Measurements from ENCODE around the gene PRCD.

DNA sequence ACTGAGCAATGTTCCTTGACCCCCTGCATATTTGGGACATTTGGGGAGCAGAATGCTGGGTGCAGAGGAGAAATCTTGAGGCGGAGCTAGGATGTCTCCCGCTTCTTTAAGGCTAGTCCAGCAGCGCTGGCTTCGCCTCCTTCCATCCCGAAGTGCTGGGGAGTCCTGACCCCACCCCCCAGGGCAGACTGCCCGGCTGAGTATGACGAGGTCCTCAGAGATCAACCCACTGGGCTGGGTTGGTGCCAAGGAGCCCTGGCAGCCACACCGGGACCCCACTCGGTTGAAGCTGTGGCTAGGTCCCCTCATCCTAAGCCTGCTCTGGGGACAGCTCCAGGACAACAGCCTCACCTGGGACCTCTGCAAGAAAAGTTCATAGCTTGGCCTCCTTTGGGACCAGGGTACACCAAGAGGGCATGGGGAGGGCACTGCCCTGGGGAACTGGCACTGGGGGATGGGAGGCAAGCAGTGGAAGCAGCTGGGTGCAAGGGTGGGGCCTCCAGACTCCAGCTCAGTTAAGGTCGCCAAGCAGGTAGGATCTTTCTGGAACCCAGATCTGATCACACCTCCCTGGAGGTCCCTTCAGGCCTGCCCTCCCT, 49.6 kb upstream of the PRCD start:
- TF ChIP-seq TCF12 (IDR thresholded peaks at IDR 0.05): no peak
- TF ChIP-seq, protein P1, sequence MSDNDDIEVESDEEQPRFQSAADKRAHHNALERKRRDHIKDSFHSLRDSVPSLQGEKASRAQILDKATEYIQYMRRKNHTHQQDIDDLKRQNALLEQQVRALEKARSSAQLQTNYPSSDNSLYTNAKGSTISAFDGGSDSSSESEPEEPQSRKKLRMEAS (IDR thresholded peaks at IDR 0.05; ENCODE audit: low read depth): no peak
- no peak for TF ChIP-seq YY1 (IDR thresholded peaks at IDR 0.05; ENCODE audit: low read depth)
- TF ChIP-seq, protein P2, sequence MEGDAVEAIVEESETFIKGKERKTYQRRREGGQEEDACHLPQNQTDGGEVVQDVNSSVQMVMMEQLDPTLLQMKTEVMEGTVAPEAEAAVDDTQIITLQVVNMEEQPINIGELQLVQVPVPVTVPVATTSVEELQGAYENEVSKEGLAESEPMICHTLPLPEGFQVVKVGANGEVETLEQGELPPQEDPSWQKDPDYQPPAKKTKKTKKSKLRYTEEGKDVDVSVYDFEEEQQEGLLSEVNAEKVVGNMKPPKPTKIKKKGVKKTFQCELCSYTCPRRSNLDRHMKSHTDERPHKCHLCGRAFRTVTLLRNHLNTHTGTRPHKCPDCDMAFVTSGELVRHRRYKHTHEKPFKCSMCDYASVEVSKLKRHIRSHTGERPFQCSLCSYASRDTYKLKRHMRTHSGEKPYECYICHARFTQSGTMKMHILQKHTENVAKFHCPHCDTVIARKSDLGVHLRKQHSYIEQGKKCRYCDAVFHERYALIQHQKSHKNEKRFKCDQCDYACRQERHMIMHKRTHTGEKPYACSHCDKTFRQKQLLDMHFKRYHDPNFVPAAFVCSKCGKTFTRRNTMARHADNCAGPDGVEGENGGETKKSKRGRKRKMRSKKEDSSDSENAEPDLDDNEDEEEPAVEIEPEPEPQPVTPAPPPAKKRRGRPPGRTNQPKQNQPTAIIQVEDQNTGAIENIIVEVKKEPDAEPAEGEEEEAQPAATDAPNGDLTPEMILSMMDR (IDR thresholded peaks at IDR 0.05): no peak
- no peak for TF ChIP-seq EP300 (IDR thresholded peaks at IDR 0.05; ENCODE audit: borderline replicate concordance in 1 of 2, low read depth in 1 of 2, low read length in 1 of 2)
- no peak for TF ChIP-seq TAF1 (IDR thresholded peaks at IDR 0.05; ENCODE audit: borderline replicate concordance, low read depth, low read length)
- TF ChIP-seq POLR2AphosphoS5 (IDR thresholded peaks at IDR 0.05; ENCODE audit: low read depth, low read length): no peak

Measured in SK-N-SH (cell line).